ENCODE results near the gene VPS13C.

The VPS13C gene

GRCh38 chr15:61906961-61907752, 153.1 kb downstream of the VPS13C start:
- Histone ChIP-seq H3K18ac (ENCODE audit: low read length) (no peak overlapping the region), H3K4me1 (ENCODE audit: control insufficient read depth, low read depth, low read length) (no peaks in the 10 kb centered on the region), H4K5ac (ENCODE audit: low read length) (no peak overlapping the region), H3K4me3 (ENCODE audit: low read length) (no peak overlapping the region), H4K8ac (ENCODE audit: low read depth, low read length) (no peak overlapping the region), H3K27me3 (ENCODE audit: insufficient read depth, low read length, poor library complexity) (no peaks in the 10 kb centered on the region), H3K4ac (ENCODE audit: low read depth, low read length) (no peak overlapping the region), H2AK5ac (ENCODE audit: low read length) (no peak overlapping the region), H3K23ac (ENCODE audit: low read length) (no peak overlapping the region), H3K79me2 (ENCODE audit: control insufficient read depth, insufficient read depth, low read length) (no peaks in the 10 kb centered on the region), H3K27ac (ENCODE audit: low read depth, low read length) (no peak overlapping the region), H2BK120ac (ENCODE audit: low read depth, low read length) (no peak overlapping the region), H3K56ac (ENCODE audit: low read length) (no peak overlapping the region), H3K79me1 (ENCODE audit: low read length) (no peaks in the 10 kb centered on the region), H3K9ac (ENCODE audit: low read length) (no peak overlapping the region), H2BK5ac (ENCODE audit: low read length) (no peak overlapping the region), H3K4me2 (ENCODE audit: low read length) (no peak overlapping the region), H3K36me3 (ENCODE audit: control insufficient read depth, insufficient read depth, low read length) (no peaks in the 10 kb centered on the region), H2BK15ac (replicated peaks; ENCODE audit: low read depth) (no peak overlapping the region)
- WGBS (ENCODE audit: extremely low coverage, insufficient coverage, low lambda C conversion rate): no CpG with 5 or more reads among the region's 4 CpGs
- no peak for DNase-seq

- Histone ChIP-seq H3K4me2 (ENCODE audit: low read length) (no peak overlapping the region), H3K4me1 (ENCODE audit: control insufficient read depth, low read depth, low read length) (no peaks in the 10 kb centered on the region), H2BK15ac (replicated peaks; ENCODE audit: low read depth) (no peak overlapping the region), H3K4ac (ENCODE audit: low read depth, low read length) (no peak overlapping the region), H3K18ac (ENCODE audit: low read length) (no peak overlapping the region), H2BK5ac (ENCODE audit: low read length) (no peak overlapping the region), H3K79me2 (ENCODE audit: control insufficient read depth, insufficient read depth, low read length) (no peaks in the 10 kb centered on the region), H3K79me1 (ENCODE audit: low read length) (no peaks in the 10 kb centered on the region), H3K9ac (ENCODE audit: low read length) (no peak overlapping the region), H3K56ac (ENCODE audit: low read length) (no peak overlapping the region), H3K27me3 (ENCODE audit: insufficient read depth, low read length, poor library complexity) (no peaks in the 10 kb centered on the region), H2BK120ac (ENCODE audit: low read depth, low read length) (no peak overlapping the region), H3K27ac (ENCODE audit: low read depth, low read length) (no peak overlapping the region), H3K23ac (ENCODE audit: low read length) (no peak overlapping the region), H4K5ac (ENCODE audit: low read length) (no peak overlapping the region), H3K4me3 (ENCODE audit: low read length) (no peak overlapping the region), H4K8ac (ENCODE audit: low read depth, low read length) (no peak overlapping the region), H2AK5ac (ENCODE audit: low read length) (no peak overlapping the region), H3K36me3 (ENCODE audit: control insufficient read depth, insufficient read depth, low read length) (no peaks in the 10 kb centered on the region)
- no peak for DNase-seq
Measured at GRCh38 chr15:61893146-61893545, 167.1 kb downstream of the VPS13C start.

- Histone ChIP-seq H3K23ac (ENCODE audit: low read length) (no peak overlapping the region), H3K27ac (ENCODE audit: low read depth, low read length) (no peak overlapping the region)
Measured at GRCh38 chr15:61892140-61892539, 168.1 kb downstream of the VPS13C start.

GRCh38 chr15:61890106-61890505, 170.1 kb downstream of the VPS13C start:
- Histone ChIP-seq H3K23ac (ENCODE audit: low read length) (no peak overlapping the region), H3K79me1 (ENCODE audit: low read length) (no peaks in the 10 kb centered on the region), H4K5ac (ENCODE audit: low read length) (no peak overlapping the region), H3K4me1 (ENCODE audit: control insufficient read depth, low read depth, low read length) (no peaks in the 10 kb centered on the region), H3K9ac (ENCODE audit: low read length) (no peak overlapping the region), H3K4me3 (ENCODE audit: low read length) (no peak overlapping the region), H3K79me2 (ENCODE audit: control insufficient read depth, insufficient read depth, low read length) (no peaks in the 10 kb centered on the region), H3K27me3 (ENCODE audit: insufficient read depth, low read length, poor library complexity) (no peaks in the 10 kb centered on the region), H3K4me2 (ENCODE audit: low read length) (no peak overlapping the region), H3K18ac (ENCODE audit: low read length) (no peak overlapping the region), H2BK5ac (ENCODE audit: low read length) (no peak overlapping the region), H2AK5ac (ENCODE audit: low read length) (no peak overlapping the region), H3K4ac (ENCODE audit: low read depth, low read length) (no peak overlapping the region), H2BK120ac (ENCODE audit: low read depth, low read length) (no peak overlapping the region), H3K56ac (ENCODE audit: low read length) (no peak overlapping the region), H3K36me3 (ENCODE audit: control insufficient read depth, insufficient read depth, low read length) (no peaks in the 10 kb centered on the region), H3K27ac (ENCODE audit: low read depth, low read length) (no peak overlapping the region), H2BK15ac (replicated peaks; ENCODE audit: low read depth) (no peak overlapping the region), H4K8ac (ENCODE audit: low read depth, low read length) (no peak overlapping the region)
- DNase-seq: no peak
- WGBS (ENCODE audit: extremely low coverage, insufficient coverage, low lambda C conversion rate): no CpG with 5 or more reads among the region's 2 CpGs

More at GRCh38 chr15:61892140-61892539, 168.1 kb downstream of the VPS13C start:
- Histone ChIP-seq H3K36me3 (ENCODE audit: control insufficient read depth, insufficient read depth, low read length) (no peaks in the 10 kb centered on the region), H3K56ac (ENCODE audit: low read length) (no peak overlapping the region), H3K18ac (ENCODE audit: low read length) (no peak overlapping the region), H3K9ac (ENCODE audit: low read length) (no peak overlapping the region), H3K4me3 (ENCODE audit: low read length) (no peak overlapping the region), H2BK15ac (replicated peaks; ENCODE audit: low read depth) (no peak overlapping the region), H3K4me2 (ENCODE audit: low read length) (no peak overlapping the region), H2AK5ac (ENCODE audit: low read length) (no peak overlapping the region), H3K27me3 (ENCODE audit: insufficient read depth, low read length, poor library complexity) (no peaks in the 10 kb centered on the region), H3K79me2 (ENCODE audit: control insufficient read depth, insufficient read depth, low read length) (no peaks in the 10 kb centered on the region), H4K5ac (ENCODE audit: low read length) (no peak overlapping the region), H2BK5ac (ENCODE audit: low read length) (no peak overlapping the region), H3K4ac (ENCODE audit: low read depth, low read length) (no peak overlapping the region), H4K8ac (ENCODE audit: low read depth, low read length) (no peak overlapping the region), H3K79me1 (ENCODE audit: low read length) (no peaks in the 10 kb centered on the region), H3K4me1 (ENCODE audit: control insufficient read depth, low read depth, low read length) (no peaks in the 10 kb centered on the region), H2BK120ac (ENCODE audit: low read depth, low read length) (no peak overlapping the region)
- DNase-seq: peak; percentile 54
- no CpG with 5 or more reads among the region's 1 CpG for WGBS (ENCODE audit: extremely low coverage, insufficient coverage, low lambda C conversion rate)

- Histone ChIP-seq H2BK120ac (ENCODE audit: low read depth, low read length) (no peak overlapping the region), H3K9ac (ENCODE audit: low read length) (no peak overlapping the region), H3K36me3 (ENCODE audit: control insufficient read depth, insufficient read depth, low read length) (no peaks in the 10 kb centered on the region), H3K27ac (ENCODE audit: low read depth, low read length) (no peak overlapping the region), H3K4me1 (ENCODE audit: control insufficient read depth, low read depth, low read length) (no peaks in the 10 kb centered on the region), H2BK15ac (replicated peaks; ENCODE audit: low read depth) (no peak overlapping the region), H2AK5ac (ENCODE audit: low read length) (no peak overlapping the region), H3K23ac (ENCODE audit: low read length) (no peak overlapping the region), H3K18ac (ENCODE audit: low read length) (no peak overlapping the region), H4K8ac (ENCODE audit: low read depth, low read length) (no peak overlapping the region), H3K27me3 (ENCODE audit: insufficient read depth, low read length, poor library complexity) (no peaks in the 10 kb centered on the region), H3K56ac (ENCODE audit: low read length) (no peak overlapping the region), H3K4me3 (ENCODE audit: low read length) (no peak overlapping the region), H3K79me1 (ENCODE audit: low read length) (no peaks in the 10 kb centered on the region), H3K4ac (ENCODE audit: low read depth, low read length) (no peak overlapping the region), H2BK5ac (ENCODE audit: low read length) (no peak overlapping the region), H3K79me2 (ENCODE audit: control insufficient read depth, insufficient read depth, low read length) (no peaks in the 10 kb centered on the region), H4K5ac (ENCODE audit: low read length) (no peak overlapping the region), H3K4me2 (ENCODE audit: low read length) (no peak overlapping the region)
- WGBS (ENCODE audit: extremely low coverage, insufficient coverage, low lambda C conversion rate): no CpG with 5 or more reads among the region's 3 CpGs
- DNase-seq: no peak
Measured at GRCh38 chr15:61889706-61890105, 170.5 kb downstream of the VPS13C start.
